ENCODE measurements around the gene PCDHGC4. TPM values are rescaled to one million over a fixed set of nuclear protein-coding genes. Genes with fewer than 3 reads are reported as not detected.

Gene PCDHGC4
- total RNA-seq, 4 donors from 2014 or later, result 1.5 to 4.1 (median 3.5) TPM

DNA sequence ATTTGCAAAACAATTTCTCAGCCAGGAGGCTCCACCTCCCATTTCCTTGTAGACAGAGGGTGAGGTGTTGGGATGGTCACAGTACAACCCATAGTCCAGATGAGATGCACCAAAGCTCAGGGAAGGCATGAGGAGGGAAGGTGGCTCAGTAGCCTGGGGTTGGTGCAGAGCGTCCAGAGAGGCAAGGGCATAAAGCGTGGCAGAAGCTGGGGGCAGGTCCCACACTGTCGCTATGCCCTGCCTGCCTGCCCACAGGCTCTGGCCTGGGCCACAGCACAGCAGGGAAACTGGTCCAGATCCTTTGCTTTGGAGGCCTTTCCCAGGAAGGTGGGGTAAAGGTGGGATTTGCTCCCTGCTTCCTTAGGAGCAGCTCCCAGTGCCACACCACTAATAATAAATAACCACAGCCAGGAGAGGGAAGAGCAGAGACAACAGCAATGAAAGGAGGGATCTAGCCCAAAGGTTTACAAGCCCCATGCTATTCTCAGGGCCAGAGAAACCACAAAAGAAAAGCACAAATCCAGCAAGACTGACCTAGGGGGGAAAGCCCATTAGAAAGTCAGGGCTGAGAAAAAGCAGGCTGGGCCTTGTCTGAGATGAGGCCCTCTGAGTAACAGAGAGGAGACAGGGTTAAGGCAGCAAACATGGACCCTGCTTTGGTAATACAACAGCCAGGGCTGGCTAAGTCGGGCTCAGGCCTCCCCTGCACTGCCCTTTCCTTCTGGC is 31.3 kb downstream of the PCDHGC4 start:
- DNase-seq (ENCODE audit: low spot score), result no peak
- no peak for ATAC-seq (ENCODE audit: low FRiP score)

DNA sequence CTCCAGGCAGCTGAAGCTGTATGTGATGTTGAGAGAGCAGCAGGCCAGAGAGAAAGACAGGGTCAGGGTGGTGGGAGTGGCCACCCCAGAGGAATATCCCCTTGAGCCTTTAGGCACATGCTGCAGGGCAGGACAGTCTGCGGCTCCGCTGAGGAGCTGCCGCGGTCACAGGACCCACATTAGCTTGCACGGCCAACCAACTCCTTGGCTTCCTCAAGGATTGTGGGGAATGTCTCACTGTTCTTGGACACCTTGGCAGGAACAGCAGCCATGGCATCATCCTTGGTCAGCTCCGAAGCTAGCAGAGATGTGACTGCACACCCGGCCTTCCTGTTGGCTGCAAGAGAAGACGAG is 31.8 kb downstream of the PCDHGC4 start:
- TF ChIP-seq CTCF (IDR thresholded peaks at IDR 0.05), result no peak
- DNase-seq (ENCODE audit: low spot score) (no peak), ATAC-seq (ENCODE audit: low FRiP score) (no peak)

More for the DNA sequence above, 31.3 kb downstream of the PCDHGC4 start:
- TF ChIP-seq CTCF (IDR thresholded peaks at IDR 0.05), result no peak

GRCh38 chr5:141517312-141517711 is 32.5 kb downstream of the PCDHGC4 start:
- DNase-seq (ENCODE audit: low spot score) (no peak), ATAC-seq (ENCODE audit: low FRiP score) (no peak)
- no peak for TF ChIP-seq CTCF (IDR thresholded peaks at IDR 0.05)

- TF ChIP-seq CTCF (IDR thresholded peaks at IDR 0.05), result no peak
- DNase-seq (ENCODE audit: low spot score) (no peak), ATAC-seq (ENCODE audit: low FRiP score) (no peak)
Observed at GRCh38 chr5:141517880-141518617, 33.2 kb downstream of the PCDHGC4 start.

GRCh38 chr5:141518618-141519015 is 33.8 kb downstream of the PCDHGC4 start:
- DNase-seq (ENCODE audit: low spot score), result no peak
- no peak for TF ChIP-seq CTCF (IDR thresholded peaks at IDR 0.05)
- ATAC-seq (ENCODE audit: low FRiP score), result no peak

DNA sequence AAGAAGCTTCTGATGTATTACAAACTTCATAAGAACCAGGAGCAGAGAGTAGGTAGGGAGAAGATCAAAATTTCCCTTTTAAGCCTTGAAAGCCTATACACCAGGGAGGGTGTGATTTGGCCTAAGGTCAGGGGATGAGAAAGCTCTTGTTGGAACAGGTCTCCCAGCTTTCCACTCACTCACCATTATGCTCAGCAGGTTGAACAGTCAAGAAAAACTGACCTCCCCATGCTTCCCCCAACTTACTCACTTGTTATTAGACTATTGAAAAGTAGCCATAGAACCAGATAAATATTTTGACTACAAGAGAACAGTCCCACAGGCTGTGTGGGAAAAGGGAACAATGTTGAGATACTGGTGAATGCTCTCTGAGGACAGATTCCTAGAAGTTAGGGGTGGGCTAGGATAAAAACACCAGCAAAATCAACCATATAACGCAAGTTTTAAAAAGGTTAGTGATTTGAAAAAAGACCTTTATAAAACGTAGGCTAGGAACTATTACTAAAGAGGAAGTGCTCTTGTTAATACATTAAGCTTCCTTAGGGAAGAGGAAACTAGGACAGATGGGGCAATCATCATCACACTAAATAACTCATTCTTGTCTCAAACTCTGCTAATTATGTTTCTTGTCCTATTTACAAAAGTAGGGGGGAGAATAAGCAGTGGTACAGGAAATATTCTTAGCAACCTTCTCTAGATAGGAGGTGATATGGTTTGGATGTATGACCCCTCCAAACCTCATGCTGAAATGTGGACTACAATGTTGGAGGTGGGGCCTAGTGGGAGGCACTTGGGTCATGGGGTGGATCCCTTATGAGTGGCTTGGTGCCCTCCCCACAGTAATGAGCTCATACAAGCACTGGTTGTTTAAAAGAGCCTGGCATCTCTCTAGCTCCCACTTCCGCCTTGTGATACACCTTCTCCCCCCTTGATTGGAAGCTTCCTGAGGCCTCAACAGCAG is 35.1 kb downstream of the PCDHGC4 start:
- no peak for DNase-seq (ENCODE audit: low spot score)
- TF ChIP-seq CTCF (IDR thresholded peaks at IDR 0.05), result no peak
- no peak for ATAC-seq (ENCODE audit: low FRiP score)

All from omental fat pad (tissue), 4 donors.